NCI-H1436 (cell line): ENCODE results near the gene ARHGEF28.

Source experiments
- DNase-seq: peaks from one replicate; lab custom pipeline; 2025; lab: John Stamatoyannopoulos, UW

The ARHGEF28 gene

GRCh38 chr5:73692166-73692640 is 66.2 kb downstream of the ARHGEF28 start:
- no peak for DNase-seq

- DNase-seq = no peak
These were observed 67.0 kb downstream of the ARHGEF28 start for GRCh38 chr5:73692981-73693380.

- DNase-seq = no peak
These were observed 67.6 kb downstream of the ARHGEF28 start for GRCh38 chr5:73693573-73694061.

GRCh38 chr5:73694089-73694488 is 68.1 kb downstream of the ARHGEF28 start:
- DNase-seq = no peak

- DNase-seq = no peak
These were observed 72.0 kb downstream of the ARHGEF28 start for GRCh38 chr5:73698011-73698410.

GRCh38 chr5:73701566-73701965 is 75.6 kb downstream of the ARHGEF28 start:
- no peak for DNase-seq

DNA sequence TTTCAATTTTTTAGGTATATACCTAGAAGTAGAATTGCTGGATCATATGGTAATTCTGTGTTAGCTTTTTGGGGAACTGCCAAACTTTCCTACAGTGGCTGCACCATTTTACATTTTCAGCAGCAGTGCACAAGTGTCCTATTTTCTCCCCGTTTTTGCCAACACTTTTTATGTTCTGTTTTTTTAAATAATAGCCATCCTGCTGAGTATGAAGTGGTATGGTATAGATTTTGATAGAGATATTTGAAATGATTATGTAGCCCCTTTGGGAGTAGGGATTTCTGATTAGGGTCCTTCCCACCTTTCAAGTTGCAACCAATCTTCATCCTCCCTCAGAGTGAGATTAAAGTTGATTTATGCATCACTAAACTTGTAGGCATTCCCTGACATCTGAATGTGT is 76.5 kb downstream of the ARHGEF28 start:
- no peak for DNase-seq

DNA sequence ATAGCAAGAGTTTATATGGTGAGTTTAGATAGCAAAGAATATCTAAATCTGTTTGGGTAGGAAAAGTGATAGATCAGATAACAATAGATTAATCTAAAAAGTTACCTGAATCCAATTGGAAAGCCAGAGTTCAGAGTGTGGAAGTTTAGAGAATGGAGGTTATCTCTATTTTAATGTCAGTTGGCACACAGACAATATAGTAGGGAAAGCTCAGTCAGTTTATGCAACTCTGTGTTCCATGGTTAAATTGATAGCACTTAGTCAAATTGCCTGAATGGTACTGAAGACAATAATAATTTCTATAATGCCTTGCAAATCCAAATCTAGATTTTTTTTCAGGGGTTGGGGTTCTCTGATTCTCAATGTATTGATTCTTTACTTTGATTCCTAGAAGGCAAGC is 77.0 kb downstream of the ARHGEF28 start:
- DNase-seq = no peak

DNA sequence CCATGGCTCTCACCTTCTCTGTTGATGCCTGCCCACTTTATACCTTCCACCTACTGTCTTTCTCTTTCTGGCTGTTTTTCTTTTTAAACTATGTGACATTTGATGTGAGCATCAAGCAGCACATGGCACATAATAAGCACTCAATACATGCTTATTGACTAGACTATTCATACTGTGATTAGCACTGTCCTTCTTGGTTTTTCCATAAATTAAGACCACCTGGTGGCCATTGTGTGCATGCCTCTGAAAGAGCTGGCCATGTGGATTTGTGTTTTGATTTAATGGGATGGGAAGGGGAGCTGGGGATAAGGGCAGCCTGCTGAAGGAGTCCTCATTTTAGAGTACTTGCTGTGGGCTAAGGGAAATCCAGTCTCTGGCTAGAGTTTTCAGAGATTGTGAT is 79.4 kb downstream of the ARHGEF28 start:
- DNase-seq = no peak

- DNase-seq = no peak
These were observed 81.0 kb downstream of the ARHGEF28 start for GRCh38 chr5:73706963-73707362.

- DNase-seq = no peak
These were observed 83.6 kb downstream of the ARHGEF28 start for GRCh38 chr5:73709536-73710129.

- no peak for DNase-seq
These were observed 90.3 kb downstream of the ARHGEF28 start for GRCh38 chr5:73716284-73716808.

- DNase-seq = no peak
These were observed 92.8 kb downstream of the ARHGEF28 start for GRCh38 chr5:73718762-73719161.

- no peak for DNase-seq
These were observed 93.6 kb downstream of the ARHGEF28 start for GRCh38 chr5:73719632-73720031.

GRCh38 chr5:73722231-73722630 is 96.2 kb downstream of the ARHGEF28 start:
- DNase-seq = no peak

- DNase-seq = no peak
These were observed 100.1 kb downstream of the ARHGEF28 start for GRCh38 chr5:73726071-73726470.

- no peak for DNase-seq
These were observed 100.7 kb downstream of the ARHGEF28 start for GRCh38 chr5:73726606-73727231.

- DNase-seq = no peak
These were observed 101.5 kb downstream of the ARHGEF28 start for GRCh38 chr5:73727470-73727869.

GRCh38 chr5:73728493-73729273 is 102.7 kb downstream of the ARHGEF28 start:
- no peak for DNase-seq

- no peak for DNase-seq
These were observed 103.3 kb downstream of the ARHGEF28 start for GRCh38 chr5:73729329-73729728.

DNA sequence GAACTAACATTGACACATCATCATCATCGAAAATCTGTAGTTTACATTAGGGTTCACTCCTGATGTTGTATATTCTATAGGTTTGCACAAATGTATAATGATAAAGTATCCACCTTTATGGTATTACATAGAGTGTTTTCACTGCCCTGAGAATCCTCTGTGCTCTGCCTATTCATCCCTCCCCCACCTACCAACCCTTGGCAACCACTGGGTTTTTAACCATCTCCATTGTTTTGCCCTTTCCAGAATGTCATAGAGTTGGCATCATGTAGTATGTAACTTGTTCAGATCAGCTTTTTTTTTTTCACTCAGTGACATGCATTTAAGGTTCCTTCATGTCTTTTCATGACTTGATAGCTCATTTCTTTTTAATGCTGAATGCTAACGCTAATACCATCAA is 106.0 kb downstream of the ARHGEF28 start:
- no peak for DNase-seq

DNA sequence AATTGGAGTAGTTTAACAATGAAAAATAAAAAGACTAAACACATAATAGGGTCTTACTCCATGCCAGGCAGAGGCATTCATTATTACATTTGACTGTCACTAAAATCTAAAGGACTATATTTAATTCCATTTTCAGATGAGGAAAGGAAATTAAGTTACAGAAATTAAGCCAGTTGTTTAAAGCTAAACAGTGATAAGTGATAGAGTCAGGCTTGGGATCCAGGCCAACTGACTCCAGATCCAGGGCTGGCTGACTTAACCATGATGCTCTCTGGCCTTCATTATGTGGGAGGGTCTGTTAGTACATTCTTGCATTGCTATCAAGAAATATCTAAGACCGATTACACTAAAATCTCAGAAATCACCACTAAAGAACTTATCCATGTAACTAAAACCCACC is 107.2 kb downstream of the ARHGEF28 start:
- DNase-seq = no peak
